Hematopoietic multipotent progenitor cell treated with erythropoietin and hydrocortisone succinate and interleukin-3 and kit ligand, for 4 days (in vitro differentiated cells): ENCODE data around the gene ESYT2.

Experiments
- DNase-seq: peaks from one replicate; pipeline ENCODE4 v3.0.0-alpha.2; 2015

Gene ESYT2

DNA sequence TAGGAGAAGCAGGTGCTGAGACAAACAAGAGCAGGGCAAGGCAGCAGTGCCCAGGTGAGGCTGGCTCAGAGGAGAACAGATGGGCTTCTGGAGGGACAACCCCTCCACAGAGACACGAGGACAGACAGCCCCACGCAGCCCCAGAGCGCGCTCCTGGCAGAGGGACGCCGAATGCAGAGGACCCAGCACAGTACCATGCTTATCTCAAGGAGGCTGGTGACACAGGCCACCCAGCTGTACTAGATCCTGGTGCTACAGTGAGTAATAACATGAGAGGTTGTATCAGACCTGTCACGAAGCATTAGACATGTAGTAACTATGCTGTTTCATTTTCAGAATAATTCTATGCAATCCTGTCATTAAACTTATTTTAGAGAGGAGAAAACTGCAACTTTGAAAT is 64.3 kb downstream of the ESYT2 start:
- DNase-seq = no peak

- DNase-seq = peak; percentile 61
Observed at GRCh38 chr7:158763454-158764033, 65.8 kb downstream of the ESYT2 start.

DNA sequence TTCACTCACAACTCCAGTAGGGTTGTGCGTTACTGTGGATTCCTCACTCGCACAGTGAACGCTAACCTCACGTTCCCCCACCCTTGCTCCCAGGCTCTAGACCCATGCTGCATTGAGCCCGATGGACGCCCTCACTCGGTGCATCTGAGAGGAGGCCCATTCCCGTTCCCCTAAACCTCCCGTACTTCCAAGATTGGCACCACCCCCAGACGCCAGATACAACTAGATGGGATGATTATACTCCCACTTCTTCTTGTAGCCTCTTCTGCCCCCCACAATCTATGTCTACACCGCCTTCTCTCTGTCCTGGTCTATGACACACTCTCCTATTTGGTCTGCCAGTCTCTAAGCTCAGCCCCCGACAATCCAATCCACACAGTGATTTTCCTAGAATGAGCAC is 67.4 kb downstream of the ESYT2 start:
- no peak for DNase-seq

GRCh38 chr7:158760936-158761335 is 68.4 kb downstream of the ESYT2 start:
- DNase-seq = no peak

DNA sequence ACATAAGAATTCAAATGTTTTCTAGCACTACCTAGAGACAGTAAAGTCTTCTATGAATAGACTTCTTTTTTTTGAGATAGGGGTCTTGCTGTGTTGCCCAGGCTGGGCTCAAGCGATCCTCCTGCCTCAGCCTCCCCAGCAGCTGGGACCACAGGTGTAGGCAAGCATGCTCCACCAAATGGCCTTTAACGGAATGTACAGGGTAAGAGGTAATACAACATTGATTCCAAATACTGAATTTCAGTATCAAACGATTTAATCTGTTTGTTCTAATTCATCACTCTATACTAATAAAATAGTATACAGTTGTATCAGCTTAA is 68.9 kb downstream of the ESYT2 start:
- DNase-seq = no peak

DNA sequence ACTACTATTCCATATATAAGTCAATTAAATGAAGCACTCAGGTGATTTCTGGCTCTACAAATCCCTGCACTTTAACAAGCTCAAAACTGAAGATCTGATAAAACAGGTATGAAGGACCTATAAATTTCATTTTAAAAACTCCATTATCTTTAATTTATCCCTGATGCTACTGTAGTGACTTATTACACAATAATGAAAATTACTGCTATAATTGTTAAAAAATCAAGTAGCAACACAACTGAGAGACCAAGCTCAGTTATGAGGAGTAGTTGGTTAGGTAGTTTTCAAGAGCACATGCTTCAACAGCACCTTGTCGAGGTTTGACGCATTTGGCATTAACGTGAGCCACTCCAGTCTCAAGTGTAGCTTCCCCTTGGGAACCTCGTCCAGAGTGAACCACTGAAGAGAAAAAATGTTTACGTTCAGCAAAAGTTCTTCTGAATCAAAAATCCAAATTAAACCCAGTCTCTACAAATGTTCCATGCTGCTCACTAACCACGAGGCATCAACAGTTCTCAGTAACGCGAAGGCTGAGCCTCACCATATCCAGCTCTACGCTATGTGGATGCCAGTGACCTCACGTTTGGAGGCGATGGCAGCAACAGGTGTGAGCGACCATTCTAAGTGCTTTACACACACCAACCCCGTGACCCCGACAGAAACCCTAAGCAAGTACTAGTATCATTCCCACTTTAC is 69.4 kb downstream of the ESYT2 start:
- DNase-seq = no peak

GRCh38 chr7:158759245-158759614 is 70.1 kb downstream of the ESYT2 start:
- DNase-seq = no peak

GRCh38 chr7:158758586-158759244 is 70.6 kb downstream of the ESYT2 start:
- DNase-seq = no peak

DNA sequence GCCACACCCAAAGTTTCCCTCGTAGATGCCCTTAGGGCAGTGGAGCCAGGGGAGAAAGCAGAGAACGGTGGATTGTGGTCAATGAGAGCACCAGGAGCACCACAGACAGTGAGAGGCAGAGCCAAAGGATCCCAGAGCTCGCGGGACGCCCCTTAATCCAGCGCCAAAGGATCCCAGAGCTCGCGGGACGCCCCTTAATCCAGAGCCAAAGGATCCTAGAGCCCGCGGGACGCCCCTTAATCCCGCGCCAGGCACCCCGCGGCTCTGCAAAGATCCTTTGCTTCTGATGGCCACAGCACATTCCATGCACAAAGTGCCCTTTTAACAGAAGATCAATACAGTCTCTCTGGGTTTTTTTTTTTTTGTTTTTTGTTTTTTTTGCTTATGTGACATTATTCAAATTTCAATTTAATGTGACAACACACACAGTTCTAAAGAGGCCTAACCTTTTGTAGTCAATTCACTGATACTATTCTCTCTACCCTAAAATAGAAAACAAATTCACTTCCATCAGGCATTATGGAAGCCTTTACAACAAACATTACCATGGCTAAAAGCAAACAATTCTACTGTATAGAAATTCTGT is 71.8 kb downstream of the ESYT2 start:
- no peak for DNase-seq

DNA sequence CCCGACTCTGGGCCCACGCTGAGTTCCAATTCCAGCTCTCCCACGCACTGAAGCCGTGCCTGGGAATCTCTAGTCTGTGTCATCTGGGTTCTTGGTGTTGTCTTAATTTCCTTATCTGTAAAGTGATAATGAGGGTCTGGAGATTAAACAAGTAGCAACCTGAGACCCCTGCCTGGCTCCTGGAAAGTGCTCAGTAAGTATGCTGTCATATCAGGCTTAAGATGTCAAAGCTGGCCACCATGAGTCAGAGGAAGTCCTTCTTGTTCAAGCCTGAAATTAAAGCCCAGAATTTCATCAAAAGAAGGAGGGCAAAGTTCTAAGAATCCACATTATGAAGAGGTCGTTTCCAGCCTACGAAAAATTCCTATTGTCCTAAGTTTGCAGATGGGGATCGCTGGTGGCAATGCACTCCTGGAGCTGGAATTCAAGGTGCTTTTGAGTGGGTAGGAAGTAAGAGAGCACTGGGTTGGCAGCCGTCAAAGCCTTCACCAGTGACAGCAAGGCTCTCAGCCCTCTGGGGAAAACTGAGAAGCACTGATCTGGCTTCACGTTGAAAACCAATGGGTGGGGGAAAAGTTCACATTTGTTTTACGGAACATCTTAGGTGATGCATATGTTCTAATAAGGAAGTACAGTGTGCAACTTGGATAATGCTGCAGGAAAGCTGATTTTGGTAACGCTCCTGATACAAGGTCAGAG is 74.4 kb downstream of the ESYT2 start:
- DNase-seq = no peak

DNA sequence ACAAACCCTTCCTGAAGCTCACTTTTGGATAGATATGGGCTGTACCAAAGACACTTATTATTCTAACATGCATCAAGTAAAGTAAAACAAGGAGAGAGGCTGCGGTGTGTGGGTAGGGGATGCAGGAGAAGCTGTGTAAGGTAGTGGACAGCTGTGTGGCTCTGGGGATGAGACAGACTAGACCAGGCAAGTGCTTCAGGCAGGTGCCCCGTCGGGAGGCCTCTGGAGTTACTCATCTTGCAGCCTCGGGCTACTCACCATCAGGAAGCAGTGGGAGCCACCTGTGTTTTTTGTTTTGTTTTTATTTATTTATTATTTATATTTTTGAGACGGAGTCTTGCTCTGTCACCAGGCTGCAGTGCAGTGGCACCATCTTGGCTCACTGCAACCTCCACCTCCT is 75.4 kb downstream of the ESYT2 start:
- DNase-seq = no peak

DNA sequence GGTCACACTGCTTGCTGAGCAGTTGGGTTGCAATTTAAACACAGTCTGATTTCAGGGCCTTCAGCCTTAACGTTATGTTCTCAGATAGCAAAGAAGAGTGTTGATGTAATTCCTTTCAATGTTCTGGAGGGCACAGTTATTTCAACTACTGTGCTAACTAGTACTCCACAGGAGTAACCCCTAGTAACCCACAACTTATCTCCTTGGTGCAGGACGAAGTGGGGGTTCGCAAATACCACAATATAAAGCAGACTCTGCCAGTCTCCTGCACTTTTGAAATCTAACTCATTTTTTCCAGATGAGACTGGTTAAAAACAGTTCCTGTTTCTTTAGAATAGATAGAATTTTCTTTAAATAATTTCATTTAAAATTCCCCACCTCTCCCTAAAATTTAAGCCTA is 77.6 kb downstream of the ESYT2 start:
- peak; percentile 65 for DNase-seq

GRCh38 chr7:158751199-158751598 is 78.1 kb downstream of the ESYT2 start:
- DNase-seq = no peak

- no peak for DNase-seq
Observed at GRCh38 chr7:158750702-158751101, 78.6 kb downstream of the ESYT2 start.

DNA sequence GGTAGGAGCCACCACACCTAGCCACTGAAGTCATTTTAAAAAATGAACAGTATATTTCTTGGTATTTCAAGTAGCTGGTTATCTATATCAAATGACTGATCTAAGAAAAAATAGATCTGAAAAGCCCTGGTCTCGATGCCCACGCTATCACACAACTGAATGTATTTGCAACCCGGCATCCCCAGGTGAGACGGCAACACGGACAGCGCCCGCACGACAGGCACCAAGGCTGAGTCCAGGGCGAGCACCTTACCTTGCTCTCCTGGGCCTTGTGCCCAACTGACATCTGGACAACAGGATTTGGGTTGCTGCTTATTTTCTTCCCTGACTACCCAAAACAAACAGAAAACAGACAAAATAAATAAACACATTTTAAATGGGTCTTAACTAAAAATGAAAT is 79.9 kb downstream of the ESYT2 start:
- DNase-seq = no peak

DNA sequence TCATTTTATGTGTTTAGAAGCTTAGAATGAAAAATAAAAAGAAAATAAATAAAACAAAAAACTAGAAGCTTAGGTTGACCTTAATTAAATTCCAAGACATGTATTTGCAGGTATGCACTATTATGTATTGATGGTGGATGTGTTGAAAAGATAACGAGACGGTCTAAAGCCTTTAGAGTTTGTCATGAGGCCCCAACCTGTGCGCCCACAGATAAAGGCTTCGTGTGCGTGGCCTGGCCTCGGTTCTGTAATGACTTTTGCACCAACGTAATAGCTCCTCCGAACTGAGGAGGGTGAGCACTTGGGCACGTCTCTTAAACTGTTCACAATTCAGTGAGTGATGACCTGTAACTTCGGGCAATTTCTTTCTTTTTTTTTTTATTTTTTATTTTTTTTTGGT is 81.0 kb downstream of the ESYT2 start:
- no peak for DNase-seq

- DNase-seq = no peak
Observed at GRCh38 chr7:158747408-158747807, 81.9 kb downstream of the ESYT2 start.

DNA sequence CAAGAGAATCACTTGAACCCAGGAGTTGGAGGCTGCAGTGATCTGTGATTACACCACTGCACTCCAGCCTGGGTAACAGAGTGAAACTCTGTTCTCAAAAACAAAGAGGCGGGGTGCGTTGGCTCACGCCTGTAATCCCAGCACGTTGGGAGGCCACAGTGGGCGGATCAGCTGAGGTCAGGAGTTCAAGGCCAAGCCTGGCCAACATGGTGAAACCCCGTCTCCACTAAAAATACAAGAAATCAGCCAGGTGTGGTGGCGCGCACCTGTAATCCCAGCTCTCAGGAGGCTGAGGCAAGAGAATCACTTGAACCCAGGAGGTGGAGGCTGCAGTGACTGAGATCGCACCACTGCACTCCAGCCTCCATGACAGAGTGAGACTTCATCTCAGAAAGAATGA is 82.4 kb downstream of the ESYT2 start:
- DNase-seq = no peak

DNA sequence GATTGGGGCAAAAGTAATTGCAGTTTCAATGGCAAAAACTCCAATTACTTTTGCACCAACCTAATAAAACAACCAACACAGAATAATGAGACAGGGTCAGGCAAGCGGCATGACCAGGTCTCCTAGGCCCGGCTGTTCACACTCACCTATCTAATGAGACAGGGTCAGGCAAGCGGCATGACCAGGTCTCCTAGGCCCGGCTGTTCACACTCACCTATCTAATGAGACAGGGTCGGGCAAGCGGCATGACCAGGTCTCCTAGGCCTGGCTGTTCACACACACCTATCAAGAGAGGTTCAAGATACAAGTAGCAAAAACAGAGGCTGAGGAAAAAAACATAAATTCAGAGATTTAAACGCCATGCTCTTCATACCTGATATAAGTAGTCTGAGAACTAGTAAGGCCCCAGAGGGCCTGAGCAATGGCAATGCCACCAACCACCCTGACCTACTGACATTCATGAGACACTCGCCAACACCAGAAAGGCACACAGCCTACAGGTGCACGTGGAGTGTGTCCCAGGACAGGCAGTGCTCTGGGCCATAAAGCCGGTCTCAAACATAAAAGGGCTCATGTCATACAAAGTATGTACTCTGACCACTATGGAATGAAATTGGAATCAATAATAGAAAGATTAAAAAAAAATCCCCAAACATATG is 84.1 kb downstream of the ESYT2 start:
- DNase-seq = no peak

DNA sequence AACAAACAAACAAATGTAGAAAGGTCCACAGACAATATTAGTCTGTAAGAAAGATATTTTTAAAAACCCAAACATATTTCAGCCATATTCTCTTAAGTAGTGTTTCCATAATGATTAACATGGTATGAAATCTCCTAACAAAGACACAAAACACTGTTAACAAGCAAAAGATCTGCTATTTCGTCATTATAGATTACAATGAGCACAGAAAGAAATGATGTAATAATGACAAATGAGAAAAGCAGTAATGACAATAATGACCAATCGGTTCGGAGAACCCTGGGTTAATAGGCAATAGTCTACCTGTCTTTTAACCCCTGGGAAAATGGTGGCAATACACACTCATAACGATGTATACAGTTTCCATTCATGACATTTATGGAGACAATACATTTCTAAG is 85.2 kb downstream of the ESYT2 start:
- DNase-seq = no peak

- no peak for DNase-seq
Observed at GRCh38 chr7:158743219-158743618, 86.1 kb downstream of the ESYT2 start.

GRCh38 chr7:158742065-158742821 is 87.1 kb downstream of the ESYT2 start:
- peak; percentile 25 for DNase-seq

DNA sequence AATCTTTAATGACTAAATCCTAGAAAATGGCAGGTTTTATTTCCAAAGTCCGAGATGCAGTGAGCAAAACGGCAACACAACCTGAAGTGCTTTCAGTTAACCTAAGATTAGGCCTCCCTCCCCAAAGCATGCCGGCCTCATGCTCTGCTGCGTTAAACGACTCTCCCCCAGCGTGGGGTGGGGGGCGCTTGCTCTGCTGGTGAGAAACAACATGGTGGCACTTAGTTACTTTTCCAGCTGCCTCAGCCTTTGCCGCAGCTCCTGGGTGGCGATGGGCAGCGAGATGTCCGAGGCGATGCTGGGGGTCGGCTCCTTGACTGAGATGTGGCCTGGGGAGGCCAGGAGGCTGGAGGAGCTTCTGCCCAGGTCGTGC is 88.0 kb downstream of the ESYT2 start:
- DNase-seq = no peak
